Fibroblast of lung (primary cell): ENCODE measurements around the gene EPHB6.

Experiments
- EZH2 ChIP-seq: IDR thresholded peaks from 2 replicates; pipeline ENCODE4 v1.5.1; 2012; ENCODE audit warnings: low read length, control low read depth, mild to moderate bottlenecking; ENCODE audit errors: missing control alignments
- TF ChIP-seq, protein P1 (sequence below), 2 donors: IDR thresholded peaks in 1 of 2; conservative IDR thresholded peaks in 1 of 2; 1 replicate in 1 of 2; 2 replicates in 1 of 2; pipeline ENCODE4 v1.5.1; 2011 to 2012; ENCODE audit warnings: low read length in 2 of 2, control low read depth in 1 of 2, inconsistent platforms in 1 of 2, low read depth in 1 of 2, mild to moderate bottlenecking in 1 of 2

- TF ChIP-seq, protein P1, sequence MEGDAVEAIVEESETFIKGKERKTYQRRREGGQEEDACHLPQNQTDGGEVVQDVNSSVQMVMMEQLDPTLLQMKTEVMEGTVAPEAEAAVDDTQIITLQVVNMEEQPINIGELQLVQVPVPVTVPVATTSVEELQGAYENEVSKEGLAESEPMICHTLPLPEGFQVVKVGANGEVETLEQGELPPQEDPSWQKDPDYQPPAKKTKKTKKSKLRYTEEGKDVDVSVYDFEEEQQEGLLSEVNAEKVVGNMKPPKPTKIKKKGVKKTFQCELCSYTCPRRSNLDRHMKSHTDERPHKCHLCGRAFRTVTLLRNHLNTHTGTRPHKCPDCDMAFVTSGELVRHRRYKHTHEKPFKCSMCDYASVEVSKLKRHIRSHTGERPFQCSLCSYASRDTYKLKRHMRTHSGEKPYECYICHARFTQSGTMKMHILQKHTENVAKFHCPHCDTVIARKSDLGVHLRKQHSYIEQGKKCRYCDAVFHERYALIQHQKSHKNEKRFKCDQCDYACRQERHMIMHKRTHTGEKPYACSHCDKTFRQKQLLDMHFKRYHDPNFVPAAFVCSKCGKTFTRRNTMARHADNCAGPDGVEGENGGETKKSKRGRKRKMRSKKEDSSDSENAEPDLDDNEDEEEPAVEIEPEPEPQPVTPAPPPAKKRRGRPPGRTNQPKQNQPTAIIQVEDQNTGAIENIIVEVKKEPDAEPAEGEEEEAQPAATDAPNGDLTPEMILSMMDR (conservative IDR thresholded peaks at IDR 0.05 in 1 of 2, IDR thresholded peaks at IDR 0.05 in 1 of 2; ENCODE audit: low read depth in 1 of 2, low read length in 2 of 2), result no peak
- no peak for TF ChIP-seq EZH2
Measured at GRCh38 chr7:142896741-142897379, 42.0 kb downstream of the EPHB6 start.
